D721Med (cell line): Measurements from ENCODE around the gene ISG20.
"Not testable (repeated sequence)": the region's sequence is repeated elsewhere in the genome, so short reads cannot be mapped to it uniquely, and the experiment has no call there.

Source experiments
- DNase-seq: peaks from one replicate; pipeline ENCODE4 v3.0.0; 2011; ENCODE audit warnings: low spot score; ENCODE audit not compliant: insufficient read length
- FAIRE-seq: peaks from 2 replicates; lab custom pipeline; 2011; peaks lifted over from hg19 to GRCh38; lab: Jason Lieb, UNC
- CTCF ChIP-seq: IDR thresholded peaks from 2 replicates; pipeline ENCODE4 v1.5.1; 2012; ENCODE audit warnings: mild to moderate bottlenecking, control low read depth; ENCODE audit not compliant: insufficient read depth; ENCODE audit errors: missing control alignments

Gene ISG20

GRCh38 chr15:88636654-88637053, 2.2 kb upstream of the ISG20 start:
- FAIRE-seq, result no peak
- TF ChIP-seq CTCF, result no peak
- no peak for DNase-seq

GRCh38 chr15:88637436-88637835, 1.4 kb upstream of the ISG20 start:
- no peak for DNase-seq
- no peak for FAIRE-seq
- TF ChIP-seq CTCF, result no peak

- no peak for DNase-seq
- TF ChIP-seq CTCF, result no peak
- FAIRE-seq, result no peak
These were observed 783 bp upstream of the ISG20 start for GRCh38 chr15:88637841-88638625.

- TF ChIP-seq CTCF, result no peak
- FAIRE-seq (no peak), DNase-seq (no peak)
These were observed 3.2 kb downstream of the ISG20 start for GRCh38 chr15:88641959-88642452.

GRCh38 chr15:88642514-88642913, 3.7 kb downstream of the ISG20 start:
- not testable (repeated sequence) for FAIRE-seq, DNase-seq

- no peak for FAIRE-seq
- no peak for DNase-seq
These were observed 5.9 kb downstream of the ISG20 start for GRCh38 chr15:88644741-88645140.

More at GRCh38 chr15:88644741-88645140, 5.9 kb downstream of the ISG20 start:
- TF ChIP-seq CTCF, result no peak
